ENCODE measurements around the gene ACSBG1.

DNA sequence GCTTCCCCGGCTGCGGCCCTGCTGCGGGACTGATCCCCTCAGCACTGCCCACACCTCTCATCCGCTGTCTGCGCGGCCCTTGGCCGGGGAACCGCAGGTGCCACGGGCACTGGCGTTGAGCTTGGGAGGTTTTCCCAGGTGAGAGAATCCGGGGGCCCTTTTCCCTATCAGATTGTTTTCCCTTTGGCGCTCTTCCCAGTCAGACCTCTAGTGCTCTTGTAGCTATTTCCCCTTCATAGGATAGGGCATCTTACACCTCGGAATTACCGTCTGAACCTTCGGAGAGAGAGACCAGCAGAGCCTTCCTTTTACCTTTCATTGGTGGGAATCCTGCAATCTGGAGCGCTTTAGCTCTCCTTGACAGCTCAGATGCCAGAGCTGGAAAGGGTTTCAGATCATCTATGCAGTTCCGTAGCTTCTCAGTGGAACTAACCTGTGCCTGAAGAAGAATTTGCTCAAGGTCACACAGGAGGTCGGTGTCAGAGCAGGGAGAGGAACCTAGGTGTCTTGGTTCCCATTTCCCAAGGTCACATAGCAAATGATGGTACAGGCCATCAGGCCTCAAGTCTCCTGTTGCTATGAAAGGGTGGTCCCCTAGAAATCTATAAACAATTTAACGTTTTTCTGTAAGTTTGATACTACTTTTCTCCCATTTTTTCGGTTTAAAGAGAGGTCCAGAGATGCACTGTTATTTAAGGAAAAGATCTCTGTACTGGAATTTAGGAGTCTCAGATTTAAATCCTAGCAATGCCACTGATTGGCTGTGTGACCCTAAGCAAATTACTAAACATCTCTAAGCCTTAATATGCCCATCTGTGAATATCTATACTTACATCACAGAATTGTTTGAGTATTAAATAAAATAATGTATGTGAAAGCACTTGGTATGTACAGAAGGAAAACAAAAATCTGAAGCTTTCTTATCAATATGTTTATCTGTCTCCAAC is 84.3 kb downstream of the ACSBG1 start:
- TF ChIP-seq, protein P1, sequence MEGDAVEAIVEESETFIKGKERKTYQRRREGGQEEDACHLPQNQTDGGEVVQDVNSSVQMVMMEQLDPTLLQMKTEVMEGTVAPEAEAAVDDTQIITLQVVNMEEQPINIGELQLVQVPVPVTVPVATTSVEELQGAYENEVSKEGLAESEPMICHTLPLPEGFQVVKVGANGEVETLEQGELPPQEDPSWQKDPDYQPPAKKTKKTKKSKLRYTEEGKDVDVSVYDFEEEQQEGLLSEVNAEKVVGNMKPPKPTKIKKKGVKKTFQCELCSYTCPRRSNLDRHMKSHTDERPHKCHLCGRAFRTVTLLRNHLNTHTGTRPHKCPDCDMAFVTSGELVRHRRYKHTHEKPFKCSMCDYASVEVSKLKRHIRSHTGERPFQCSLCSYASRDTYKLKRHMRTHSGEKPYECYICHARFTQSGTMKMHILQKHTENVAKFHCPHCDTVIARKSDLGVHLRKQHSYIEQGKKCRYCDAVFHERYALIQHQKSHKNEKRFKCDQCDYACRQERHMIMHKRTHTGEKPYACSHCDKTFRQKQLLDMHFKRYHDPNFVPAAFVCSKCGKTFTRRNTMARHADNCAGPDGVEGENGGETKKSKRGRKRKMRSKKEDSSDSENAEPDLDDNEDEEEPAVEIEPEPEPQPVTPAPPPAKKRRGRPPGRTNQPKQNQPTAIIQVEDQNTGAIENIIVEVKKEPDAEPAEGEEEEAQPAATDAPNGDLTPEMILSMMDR (conservative IDR thresholded peaks at IDR 0.05) = no peak
- TF ChIP-seq EZH2 (IDR thresholded peaks at IDR 0.05; ENCODE audit: low read depth) = no peak

All from PC-9 (cell line).